ENCODE results near the gene NPAS2.
A peak's percentile ranks its signal among the peaks of the same experiment; 100 is the strongest.

NPAS2 gene

GRCh38 chr2:100870652-100871531 is 51.0 kb downstream of the NPAS2 start:
- Histone ChIP-seq H3K36me3 (replicated peaks; ENCODE audit: low read depth, low read length) (no peaks in the 10 kb centered on the region), H4K20me1 (ENCODE audit: insufficient read depth, low read length) (no peaks in the 10 kb centered on the region), H3K4me3 (ENCODE audit: low read length) (no peak overlapping the region), H3K79me2 (ENCODE audit: low read length) (no peaks in the 10 kb centered on the region), H3K27me3 (ENCODE audit: low read depth, low read length) (peaks cover 5% of the 10 kb centered on the region; the same call in 1 of the 2 replicates), H3K9ac (ENCODE audit: low read length) (no peak overlapping the region), H3K27ac (ENCODE audit: low read length) (no peak overlapping the region), H3K4me2 (ENCODE audit: low read length) (no peak overlapping the region), H3K4me1 (ENCODE audit: low read length) (no peaks in the 10 kb centered on the region), H3K9me3 (ENCODE audit: insufficient read depth, low read length) (peaks cover 5% of the 10 kb centered on the region), H2AFZ (ENCODE audit: low read depth, low read length) (no peak overlapping the region)
- TF ChIP-seq EZH2phosphoT487 (IDR thresholded peaks at IDR 0.05; ENCODE audit: low read depth) (no peak), CTCF (IDR thresholded peaks at IDR 0.05; ENCODE audit: low read depth, low read length) (peak; percentile 31)

GRCh38 chr2:100875516-100876230 is 55.7 kb downstream of the NPAS2 start:
- Histone ChIP-seq H3K79me2 (ENCODE audit: low read length) (no peaks in the 10 kb centered on the region), H3K9me3 (ENCODE audit: insufficient read depth, low read length) (no peaks in the 10 kb centered on the region), H3K4me3 (ENCODE audit: low read length) (no peak overlapping the region), H4K20me1 (ENCODE audit: insufficient read depth, low read length) (no peaks in the 10 kb centered on the region), H3K27me3 (ENCODE audit: low read depth, low read length) (no peaks in the 10 kb centered on the region), H3K27ac (ENCODE audit: low read length) (no peak overlapping the region), H3K9ac (ENCODE audit: low read length) (no peak overlapping the region), H3K36me3 (replicated peaks; ENCODE audit: low read depth, low read length) (no peaks in the 10 kb centered on the region), H3K4me1 (ENCODE audit: low read length) (no peaks in the 10 kb centered on the region), H3K4me2 (ENCODE audit: low read length) (no peak overlapping the region), H2AFZ (ENCODE audit: low read depth, low read length) (no peak overlapping the region)
- TF ChIP-seq CTCF (IDR thresholded peaks at IDR 0.05; ENCODE audit: low read depth, low read length), result no peak

GRCh38 chr2:100876231-100876860 is 56.4 kb downstream of the NPAS2 start:
- Histone ChIP-seq H4K20me1 (ENCODE audit: insufficient read depth, low read length) (no peaks in the 10 kb centered on the region), H3K9ac (ENCODE audit: low read length) (no peak overlapping the region), H3K4me2 (ENCODE audit: low read length) (no peak overlapping the region), H3K36me3 (replicated peaks; ENCODE audit: low read depth, low read length) (no peaks in the 10 kb centered on the region), H3K4me3 (ENCODE audit: low read length) (no peak overlapping the region), H3K9me3 (ENCODE audit: insufficient read depth, low read length) (no peaks in the 10 kb centered on the region), H3K27ac (ENCODE audit: low read length) (no peak overlapping the region), H3K27me3 (ENCODE audit: low read depth, low read length) (no peaks in the 10 kb centered on the region), H3K79me2 (ENCODE audit: low read length) (no peaks in the 10 kb centered on the region), H2AFZ (ENCODE audit: low read depth, low read length) (no peak overlapping the region), H3K4me1 (ENCODE audit: low read length) (no peaks in the 10 kb centered on the region)
- no peak for TF ChIP-seq CTCF (IDR thresholded peaks at IDR 0.05; ENCODE audit: low read depth, low read length)
- no peak for TF ChIP-seq EZH2phosphoT487 (IDR thresholded peaks at IDR 0.05; ENCODE audit: low read depth)

GRCh38 chr2:100877555-100877954 is 57.6 kb downstream of the NPAS2 start:
- Histone ChIP-seq H3K9me3 (ENCODE audit: insufficient read depth, low read length) (no peaks in the 10 kb centered on the region), H3K36me3 (replicated peaks; ENCODE audit: low read depth, low read length) (no peaks in the 10 kb centered on the region), H3K79me2 (ENCODE audit: low read length) (no peaks in the 10 kb centered on the region), H3K4me2 (ENCODE audit: low read length) (no peak overlapping the region), H3K9ac (ENCODE audit: low read length) (no peak overlapping the region), H2AFZ (ENCODE audit: low read depth, low read length) (no peak overlapping the region), H3K27me3 (ENCODE audit: low read depth, low read length) (no peaks in the 10 kb centered on the region), H3K27ac (ENCODE audit: low read length) (no peak overlapping the region), H4K20me1 (ENCODE audit: insufficient read depth, low read length) (no peaks in the 10 kb centered on the region), H3K4me3 (ENCODE audit: low read length) (no peak overlapping the region), H3K4me1 (ENCODE audit: low read length) (no peaks in the 10 kb centered on the region)
- TF ChIP-seq EZH2phosphoT487 (IDR thresholded peaks at IDR 0.05; ENCODE audit: low read depth), result no peak
- no peak for TF ChIP-seq CTCF (IDR thresholded peaks at IDR 0.05; ENCODE audit: low read depth, low read length)
